GM12865 (cell line): ENCODE measurements around the gene MAP4K4.
A peak's percentile ranks its signal among the peaks of the same experiment; 100 is the strongest.

Experiments
- DNase-seq: peaks from one replicate; pipeline ENCODE4 v3.0.0; 2010; ENCODE audit warnings: low read depth
- H3K4me3 ChIP-seq: 2 replicates; pipeline ENCODE4 v1.5.1; 2011; ENCODE audit warnings: mild to moderate bottlenecking, low read depth, low read length, control low read depth
- TF ChIP-seq, protein P1 (sequence below): IDR thresholded peaks from 2 replicates; pipeline ENCODE4 v1.5.1; 2011; ENCODE audit warnings: low read length, control low read depth, low read depth, inconsistent platforms; ENCODE audit not compliant: insufficient read depth; ENCODE audit errors: missing control alignments

Gene MAP4K4

DNA sequence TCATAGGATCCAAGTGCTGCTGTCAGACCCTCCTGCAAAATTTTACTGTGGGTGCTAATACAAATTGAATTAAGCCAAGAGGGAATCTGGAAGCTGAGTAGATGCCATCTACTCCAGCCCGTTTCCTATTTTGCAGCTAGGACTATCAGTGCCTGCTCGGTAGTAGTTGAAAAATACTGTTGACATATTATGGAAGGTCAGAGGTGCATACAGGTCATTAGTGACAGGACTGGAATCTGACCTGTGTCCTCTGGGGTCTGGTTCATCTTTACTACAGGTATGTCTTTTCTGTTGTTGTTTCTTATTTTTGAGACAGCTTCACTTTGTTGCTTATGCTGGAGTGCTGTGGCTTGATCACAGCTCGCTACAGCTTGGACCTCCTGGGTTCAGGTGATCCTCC lies 58.8 kb downstream of the MAP4K4 start:
- no peak overlapping the region for H3K4me3 ChIP-seq
- TF ChIP-seq, protein P1, sequence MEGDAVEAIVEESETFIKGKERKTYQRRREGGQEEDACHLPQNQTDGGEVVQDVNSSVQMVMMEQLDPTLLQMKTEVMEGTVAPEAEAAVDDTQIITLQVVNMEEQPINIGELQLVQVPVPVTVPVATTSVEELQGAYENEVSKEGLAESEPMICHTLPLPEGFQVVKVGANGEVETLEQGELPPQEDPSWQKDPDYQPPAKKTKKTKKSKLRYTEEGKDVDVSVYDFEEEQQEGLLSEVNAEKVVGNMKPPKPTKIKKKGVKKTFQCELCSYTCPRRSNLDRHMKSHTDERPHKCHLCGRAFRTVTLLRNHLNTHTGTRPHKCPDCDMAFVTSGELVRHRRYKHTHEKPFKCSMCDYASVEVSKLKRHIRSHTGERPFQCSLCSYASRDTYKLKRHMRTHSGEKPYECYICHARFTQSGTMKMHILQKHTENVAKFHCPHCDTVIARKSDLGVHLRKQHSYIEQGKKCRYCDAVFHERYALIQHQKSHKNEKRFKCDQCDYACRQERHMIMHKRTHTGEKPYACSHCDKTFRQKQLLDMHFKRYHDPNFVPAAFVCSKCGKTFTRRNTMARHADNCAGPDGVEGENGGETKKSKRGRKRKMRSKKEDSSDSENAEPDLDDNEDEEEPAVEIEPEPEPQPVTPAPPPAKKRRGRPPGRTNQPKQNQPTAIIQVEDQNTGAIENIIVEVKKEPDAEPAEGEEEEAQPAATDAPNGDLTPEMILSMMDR: no peak
- DNase-seq: no peak

DNA sequence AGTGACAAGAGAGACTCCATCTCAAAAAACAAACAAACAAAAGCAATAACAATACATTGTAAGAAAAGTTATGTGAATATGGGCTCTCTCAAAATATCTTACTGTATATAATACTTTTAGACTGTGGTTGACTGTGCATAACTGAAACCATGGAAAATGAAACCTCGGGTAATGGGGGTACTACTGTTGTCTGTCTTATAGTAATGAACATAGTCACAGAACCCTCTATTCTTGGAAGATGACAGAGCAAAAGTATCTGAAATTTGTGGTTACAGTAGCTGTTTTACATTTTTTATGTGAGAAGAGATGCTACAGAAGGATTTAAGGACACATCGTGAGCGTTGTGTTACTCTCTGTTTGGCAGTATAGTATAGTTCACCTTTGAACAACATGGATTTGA lies 60.5 kb downstream of the MAP4K4 start:
- no peak overlapping the region for H3K4me3 ChIP-seq
- DNase-seq: peak; percentile 51
- TF ChIP-seq, protein P1: no peak

DNA sequence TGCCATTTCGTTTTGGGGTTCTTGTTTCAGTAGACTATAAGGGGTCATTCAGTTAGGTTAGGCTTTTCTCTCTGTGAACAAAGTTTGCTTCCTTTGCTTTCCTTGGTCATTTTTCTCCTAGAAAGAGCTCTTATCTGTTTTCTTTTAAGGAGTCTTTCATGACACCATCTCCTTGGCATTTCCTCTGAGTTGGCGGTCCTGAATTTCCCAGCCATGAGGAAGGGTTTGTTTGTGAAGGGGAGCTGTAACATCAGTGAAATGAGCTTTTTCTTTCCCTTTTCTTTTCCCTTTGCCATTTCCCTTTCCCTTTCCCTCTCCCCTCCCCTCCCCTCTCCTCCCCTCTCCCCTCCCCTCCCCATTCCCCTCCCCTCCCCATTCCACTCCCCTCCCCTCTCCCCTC lies 61.7 kb downstream of the MAP4K4 start:
- DNase-seq: no peak
- no peak overlapping the region for H3K4me3 ChIP-seq
- TF ChIP-seq, protein P1: no peak

DNA sequence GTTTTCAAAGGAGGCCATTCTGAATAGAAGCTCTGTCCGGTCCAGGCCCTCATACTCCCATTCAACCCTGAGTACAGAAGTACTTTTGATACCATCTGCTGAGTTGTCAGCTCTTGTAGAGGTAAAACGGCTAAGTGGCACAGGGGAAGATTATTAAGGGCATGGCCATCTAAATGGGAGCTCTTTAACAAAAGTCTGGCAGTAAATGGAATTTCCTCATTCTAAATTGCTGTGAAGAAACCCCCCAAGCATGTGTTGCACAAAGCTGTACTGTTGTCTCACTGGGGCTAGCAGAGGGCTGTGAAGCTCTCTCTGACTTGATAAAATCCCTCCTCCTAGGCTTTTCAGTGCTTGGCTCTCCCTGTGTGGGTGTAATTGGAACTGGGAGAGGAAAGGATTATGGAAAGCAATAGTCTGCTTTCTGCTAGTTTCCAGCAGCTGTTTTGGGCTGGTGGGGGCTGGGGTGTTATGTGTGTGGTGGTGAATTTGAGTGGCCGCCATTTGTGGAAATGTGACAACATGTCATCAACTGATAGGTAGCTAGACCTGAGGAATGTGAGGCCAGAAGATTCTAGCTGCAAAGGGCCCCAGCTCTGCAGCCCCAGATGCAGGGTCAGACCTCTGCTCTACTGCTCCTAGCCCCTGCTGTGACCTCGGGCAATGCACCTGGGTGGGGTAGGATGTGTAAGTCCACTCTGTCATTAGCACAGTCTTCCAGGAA lies 65.1 kb downstream of the MAP4K4 start:
- H3K4me3 ChIP-seq: no peak overlapping the region
- TF ChIP-seq, protein P1: no peak
- no peak for DNase-seq

DNA sequence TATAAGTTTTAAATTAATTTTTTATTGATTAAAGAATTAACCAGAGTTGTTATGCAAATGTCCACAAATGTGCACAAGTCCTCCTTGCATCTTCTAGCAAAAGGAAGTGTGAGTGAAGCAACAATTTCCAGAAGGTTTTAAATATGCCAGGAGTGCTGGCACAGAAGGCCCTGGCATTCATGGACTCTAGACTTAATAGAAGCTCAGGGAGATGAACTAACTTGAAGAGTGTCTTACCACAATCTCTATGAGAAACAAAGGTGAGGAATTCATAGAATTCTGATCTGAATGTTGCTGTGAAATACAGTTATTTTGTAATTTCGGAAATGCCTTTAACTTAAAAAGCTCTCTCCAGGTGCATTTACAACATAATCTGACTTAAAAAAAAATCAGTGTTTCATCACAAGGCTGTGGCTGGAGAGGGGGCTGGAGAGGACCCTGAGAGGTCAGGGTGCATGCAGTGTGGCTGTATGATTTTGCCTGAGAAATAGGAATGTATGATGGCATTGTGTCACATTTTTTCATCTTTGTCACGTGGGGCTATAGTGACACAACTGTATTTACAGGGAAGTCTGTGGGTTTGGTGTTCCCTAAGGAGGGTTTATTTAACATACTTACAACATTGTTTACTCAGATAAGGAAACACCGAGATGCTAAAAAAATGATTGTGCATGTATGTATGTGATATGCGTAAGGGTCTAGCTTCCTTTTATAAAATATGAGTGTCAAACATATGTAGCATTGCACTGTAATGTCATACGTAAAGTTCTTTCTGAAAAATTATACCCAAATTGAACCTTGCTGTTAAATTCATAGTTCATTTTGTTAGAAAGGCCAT lies 66.2 kb downstream of the MAP4K4 start:
- H3K4me3 ChIP-seq: no peak overlapping the region
- no peak for DNase-seq
- TF ChIP-seq, protein P1: no peak

DNA sequence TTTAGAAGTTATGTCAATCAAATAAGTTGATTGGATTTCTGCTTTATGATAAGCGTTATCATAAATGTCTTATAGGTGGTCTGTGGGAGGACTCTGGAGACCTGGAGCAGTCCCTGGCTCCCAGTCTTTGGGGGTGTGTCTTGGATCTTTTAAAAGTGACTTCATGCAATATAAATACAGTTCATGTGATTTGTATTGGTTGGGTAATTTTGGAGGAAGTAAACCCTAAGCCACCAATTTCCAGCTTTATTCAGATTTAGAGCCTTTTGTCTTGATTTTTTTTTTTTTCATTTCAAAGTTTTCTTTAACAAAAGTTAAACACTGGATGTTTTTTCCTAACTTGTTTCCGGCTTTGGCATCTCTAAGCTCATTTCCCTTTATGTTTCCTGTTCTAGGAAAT lies 68.8 kb downstream of the MAP4K4 start:
- TF ChIP-seq, protein P1: no peak
- no peak for DNase-seq
- H3K4me3 ChIP-seq: no peak overlapping the region
